Stimulated activated CD4-positive, alpha-beta T cell treated with anti-CD3 and anti-CD28 coated beads, Interleukin-15, amount 100 ng/mL, for 1 hour (primary cell): Measurements from ENCODE around the gene ANKFY1.
"Not testable (repeated sequence)": the region's sequence is repeated elsewhere in the genome, so short reads cannot be mapped to it uniquely, and the experiment has no call there.

ENCODE experiments used
- DNase-seq, 2 donors: peaks; one replicate each; pipeline ENCODE4 v3.0.0-alpha.2; 2020; ENCODE audit warnings: low read depth in 1 of 2, low spot score in 1 of 2

Gene ANKFY1

DNA sequence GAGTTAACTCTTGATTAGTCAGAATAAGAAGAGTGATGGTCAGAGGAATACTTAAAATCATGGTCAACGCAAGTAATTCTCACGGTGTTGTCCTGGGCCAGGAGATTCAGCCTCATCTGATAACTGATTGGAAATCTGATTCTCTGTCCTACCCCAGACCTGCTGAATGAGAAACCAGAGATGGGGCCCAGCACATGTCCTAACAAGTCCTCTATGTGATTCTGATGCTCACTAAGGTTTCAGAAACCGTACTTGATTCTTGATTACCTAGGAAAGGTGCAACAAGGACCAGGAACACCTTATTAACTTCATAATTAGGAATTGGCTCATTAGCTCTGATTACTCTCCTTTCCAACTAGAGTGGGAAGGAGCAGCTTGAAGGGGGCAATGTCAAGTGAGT lies 44.5 kb downstream of the ANKFY1 start:
- DNase-seq = no peak

DNA sequence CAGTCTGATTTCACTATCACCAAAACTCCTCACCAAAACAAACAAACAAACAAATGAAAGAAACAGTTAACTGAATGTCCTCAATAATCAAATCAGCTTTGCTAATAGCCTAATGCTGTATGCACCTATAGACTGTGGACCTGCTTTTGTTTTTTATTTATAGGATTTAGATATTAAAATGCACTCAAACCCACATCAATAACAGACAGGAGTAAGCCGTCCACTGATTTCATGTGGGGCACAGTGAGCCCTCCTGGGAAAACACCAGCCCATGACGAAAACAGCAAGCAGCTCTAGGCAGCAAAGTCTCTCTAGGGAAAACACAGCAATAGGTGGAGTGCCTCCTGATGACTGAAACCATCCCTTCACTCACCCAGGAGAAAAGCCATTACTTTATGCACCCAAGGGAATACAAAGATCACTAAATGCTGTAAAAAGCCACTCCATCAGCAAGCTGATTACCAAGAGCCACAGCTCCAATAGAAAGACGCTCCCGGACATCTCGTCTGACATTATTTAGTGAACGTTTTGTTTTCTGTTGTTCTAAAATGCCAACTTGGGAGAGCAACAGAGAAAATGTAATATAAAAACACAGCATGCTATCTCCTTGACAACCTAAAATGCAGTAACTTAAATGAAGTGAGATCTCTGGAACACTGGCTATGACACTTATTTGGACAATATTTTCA lies 47.8 kb downstream of the ANKFY1 start:
- DNase-seq = no peak

DNA sequence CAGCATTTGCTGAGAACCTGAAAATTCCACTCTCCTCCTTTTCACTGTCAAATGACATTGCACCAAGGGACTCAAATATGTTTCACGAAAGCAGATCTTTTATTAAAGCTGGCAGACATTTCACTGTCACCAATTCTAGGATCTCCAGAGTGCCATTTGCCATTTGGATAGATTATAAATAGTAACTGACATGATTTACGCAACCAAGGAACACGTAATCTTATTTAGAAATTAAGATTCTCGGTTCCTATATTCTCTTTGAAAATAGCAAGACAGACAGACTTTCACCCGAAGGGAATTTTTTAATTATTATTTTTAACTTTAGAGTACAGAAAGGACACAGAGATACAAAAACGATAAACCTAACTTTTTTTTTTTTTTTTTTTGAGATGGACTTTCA lies 49.6 kb downstream of the ANKFY1 start:
- DNase-seq = no peak

DNA sequence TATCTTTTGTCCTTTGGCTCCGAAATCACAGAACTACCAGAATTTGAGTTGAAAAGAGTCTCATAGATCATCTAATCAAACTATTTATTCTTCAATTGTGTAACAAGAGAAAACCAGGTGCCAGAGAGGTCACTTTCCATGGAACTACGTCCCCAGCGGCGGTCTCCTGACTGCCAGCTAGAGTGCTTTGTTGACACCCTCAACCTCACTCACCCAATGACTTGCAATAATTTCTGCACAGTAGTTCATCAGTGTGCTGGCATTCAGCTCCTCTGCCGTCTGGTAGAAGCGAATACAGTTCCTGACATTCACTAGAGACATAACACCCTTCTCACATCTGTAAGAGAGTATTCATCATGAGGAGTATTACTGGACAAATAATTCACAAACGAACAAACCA lies 54.2 kb downstream of the ANKFY1 start:
- no peak for DNase-seq

DNA sequence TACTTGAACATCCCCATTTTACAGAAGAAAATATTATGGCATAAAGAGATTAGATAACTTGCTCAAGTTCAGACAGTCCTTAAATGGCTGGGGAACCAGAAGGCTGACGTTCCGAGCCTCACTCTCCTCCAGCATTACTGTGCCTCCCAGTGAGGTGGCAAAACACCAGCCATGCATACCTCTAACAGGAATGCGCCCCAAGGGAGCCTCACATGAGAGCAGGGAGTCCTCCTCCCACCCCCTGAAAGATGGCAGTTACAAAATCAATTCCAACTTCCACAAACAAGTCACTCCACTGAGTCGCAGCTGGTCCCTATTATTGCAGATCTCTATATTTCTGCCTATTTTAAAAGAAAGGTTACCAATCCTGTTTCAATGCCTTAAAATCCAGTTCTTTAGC lies 55.5 kb downstream of the ANKFY1 start:
- DNase-seq = no peak

DNA sequence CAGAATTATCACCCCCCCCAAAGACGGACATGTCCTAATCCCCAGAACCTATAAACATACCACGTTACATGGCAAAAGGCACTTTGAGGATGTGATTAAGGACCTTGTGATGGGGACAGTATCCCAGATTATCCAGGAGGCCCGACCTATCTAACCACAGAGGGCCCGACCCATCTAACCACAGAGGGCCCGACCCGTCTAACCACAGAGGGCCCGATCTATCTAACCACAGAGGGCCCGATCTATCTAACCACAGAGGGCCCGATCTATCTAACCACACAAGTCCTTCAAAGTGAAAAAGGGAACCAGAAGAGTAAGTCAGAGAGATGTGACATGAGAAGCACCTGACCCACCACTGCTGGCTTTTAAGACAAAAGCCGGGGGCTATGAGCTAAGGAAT lies 56.8 kb downstream of the ANKFY1 start:
- no peak for DNase-seq

DNA sequence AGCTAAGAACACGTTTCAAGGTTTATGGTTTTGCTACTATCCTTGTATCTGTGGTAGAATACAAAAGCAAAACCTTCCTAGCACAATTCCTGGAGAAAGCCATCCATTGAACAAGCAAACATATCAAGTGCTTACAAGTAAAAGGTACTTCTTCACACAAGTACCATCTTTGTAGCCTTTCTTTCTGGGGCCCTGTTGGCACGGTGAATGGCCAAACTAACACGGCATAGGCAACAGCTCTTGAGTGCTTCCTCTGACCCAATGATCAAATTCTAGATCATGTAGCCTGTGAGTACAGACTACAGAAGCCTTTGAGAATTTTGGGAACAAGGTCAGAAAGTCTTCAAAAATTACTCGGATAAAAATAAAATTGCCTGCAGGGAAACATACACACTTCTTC lies 57.9 kb downstream of the ANKFY1 start:
- DNase-seq = no peak

DNA sequence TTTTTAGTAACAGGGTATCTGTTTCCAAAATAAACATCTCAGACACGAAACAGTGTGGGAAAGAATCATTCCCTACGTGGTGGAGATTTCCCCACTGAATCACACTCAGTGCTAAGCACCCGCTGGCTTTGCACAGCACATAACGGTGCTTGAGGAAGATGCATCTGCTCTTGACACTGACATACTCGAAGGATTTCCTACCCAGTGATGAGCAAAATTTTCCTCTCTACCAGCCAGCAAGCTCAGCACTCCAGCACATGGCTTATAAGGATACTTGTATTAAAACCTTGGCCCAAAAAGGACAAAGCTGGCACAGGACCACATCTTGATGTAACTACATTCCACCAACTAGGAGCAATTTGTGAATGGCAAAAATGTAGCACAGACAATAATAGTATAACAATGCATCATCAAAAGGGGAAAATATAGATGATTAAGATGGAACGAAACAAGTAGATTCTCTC lies 59.0 kb downstream of the ANKFY1 start:
- DNase-seq = no peak

DNA sequence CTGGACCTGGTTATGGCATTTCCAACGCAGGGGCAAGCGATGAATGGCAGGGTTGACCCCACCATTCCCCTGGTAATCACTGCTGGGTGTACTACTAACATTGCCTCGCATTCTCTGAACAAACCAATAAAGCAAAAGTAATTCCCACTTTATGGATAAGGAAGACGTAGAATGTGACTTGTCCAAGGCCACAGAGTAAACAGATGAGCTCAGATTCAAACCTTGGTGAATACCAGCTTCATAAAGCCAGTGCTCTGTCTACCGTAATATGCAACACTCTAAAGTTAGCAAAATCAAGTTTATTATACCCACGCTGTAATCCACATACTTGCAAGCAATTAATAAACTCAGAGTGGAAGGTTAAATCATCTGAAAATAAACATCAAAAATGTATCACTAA lies 59.6 kb downstream of the ANKFY1 start:
- DNase-seq = no peak

DNA sequence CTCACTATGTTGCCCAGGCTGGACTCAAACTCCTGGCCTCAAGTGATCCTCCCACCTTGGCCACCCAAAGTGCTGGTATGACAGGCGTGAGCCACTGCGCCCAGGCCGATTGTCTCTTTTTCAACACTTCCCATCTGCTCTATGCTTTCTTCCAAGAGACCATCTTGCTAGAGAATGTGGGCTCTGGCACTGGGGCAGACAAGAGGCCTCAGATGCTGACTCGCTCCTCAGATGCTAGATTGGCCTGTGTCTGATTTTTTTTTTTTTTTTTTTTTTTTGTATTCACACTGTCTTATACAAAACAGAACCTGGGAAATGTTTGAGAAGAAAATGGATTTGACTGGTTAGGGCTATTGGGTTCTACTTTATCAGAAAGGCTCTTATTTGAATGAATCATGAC lies 62.6 kb downstream of the ANKFY1 start:
- DNase-seq = no peak

DNA sequence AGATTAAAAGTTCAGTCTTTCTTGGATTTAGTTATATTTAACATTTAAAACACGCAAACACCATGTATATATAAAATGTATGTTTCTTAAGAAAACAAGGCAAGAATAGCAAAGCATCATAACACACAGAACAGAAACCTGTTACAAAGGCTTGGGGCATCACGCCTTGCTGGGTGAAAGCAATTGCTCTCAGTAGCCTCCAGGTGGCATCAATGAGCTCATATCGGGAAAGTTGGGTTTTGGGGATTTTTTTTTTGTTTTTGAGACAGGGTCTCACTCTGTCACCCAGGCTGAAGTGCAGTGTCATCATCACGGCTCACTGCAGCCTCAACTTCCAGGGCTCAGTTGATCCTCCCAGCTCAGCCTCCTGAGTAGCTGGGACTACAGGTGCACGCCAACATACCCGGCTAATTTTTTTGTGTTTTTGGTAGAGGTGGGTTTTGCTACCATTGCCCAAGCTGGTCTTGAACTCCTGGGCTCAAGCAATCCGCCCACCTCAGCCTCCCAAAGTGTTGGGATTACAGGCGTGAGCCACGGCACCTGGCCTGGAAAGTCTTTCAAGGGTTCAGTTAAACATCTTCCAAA lies 63.9 kb downstream of the ANKFY1 start:
- DNase-seq = no peak

DNA sequence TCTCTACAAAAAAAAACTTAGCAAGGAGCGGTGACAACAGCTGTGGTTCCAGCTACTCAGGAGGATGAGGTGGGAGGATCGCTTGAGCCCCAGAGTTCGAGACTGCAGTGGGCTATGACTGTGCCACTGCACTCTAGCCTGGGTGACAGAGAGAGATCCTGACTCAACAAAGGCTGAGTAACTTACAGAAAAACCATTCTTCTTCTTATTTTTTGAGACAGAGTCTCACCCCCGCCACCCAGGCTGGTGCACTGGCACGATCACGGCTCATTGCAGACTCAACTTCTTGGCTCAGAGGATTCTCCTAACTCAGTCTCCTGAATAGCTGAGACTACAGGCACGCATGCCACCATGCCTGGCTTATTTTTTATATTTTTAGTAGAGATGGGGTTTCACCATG lies 64.8 kb downstream of the ANKFY1 start:
- DNase-seq = no peak

DNA sequence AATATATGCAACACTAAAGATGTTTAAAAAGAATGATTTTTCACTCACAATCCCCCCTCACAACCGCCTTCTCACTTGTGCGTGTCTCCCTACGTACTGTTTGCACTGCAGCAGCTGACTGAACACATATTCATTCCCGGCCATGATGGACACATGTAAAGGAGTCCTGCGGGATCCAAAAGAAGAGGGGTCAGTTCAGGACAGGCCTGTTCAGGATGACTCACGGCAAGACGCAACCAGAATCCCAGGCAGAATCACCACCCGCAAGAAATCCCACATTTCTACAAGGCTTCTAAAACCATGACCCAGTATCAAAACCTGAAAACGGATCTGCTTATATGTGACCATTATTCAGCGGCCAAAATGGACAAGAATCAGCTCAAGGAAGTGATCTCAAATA lies 68.5 kb downstream of the ANKFY1 start:
- no peak for DNase-seq

DNA sequence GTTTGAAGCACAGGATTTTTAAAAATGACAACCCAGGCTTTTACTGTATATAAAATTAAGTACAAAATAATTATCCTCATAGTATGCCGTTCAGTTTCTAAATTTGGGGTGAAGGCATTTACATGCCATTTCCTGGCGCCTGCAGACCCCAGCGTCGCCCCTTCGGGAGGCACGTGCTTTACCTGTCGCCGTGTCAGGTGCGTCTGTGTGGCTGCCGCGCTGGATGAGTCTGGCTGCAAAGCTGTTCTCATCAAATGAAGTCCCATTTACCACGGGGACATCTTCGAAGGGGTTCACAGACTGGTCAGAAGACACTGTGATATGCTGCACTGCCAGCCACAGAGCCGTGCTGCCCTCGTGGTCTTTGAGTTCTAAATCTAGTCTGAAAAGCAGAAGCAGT lies 69.0 kb downstream of the ANKFY1 start:
- DNase-seq = no peak

DNA sequence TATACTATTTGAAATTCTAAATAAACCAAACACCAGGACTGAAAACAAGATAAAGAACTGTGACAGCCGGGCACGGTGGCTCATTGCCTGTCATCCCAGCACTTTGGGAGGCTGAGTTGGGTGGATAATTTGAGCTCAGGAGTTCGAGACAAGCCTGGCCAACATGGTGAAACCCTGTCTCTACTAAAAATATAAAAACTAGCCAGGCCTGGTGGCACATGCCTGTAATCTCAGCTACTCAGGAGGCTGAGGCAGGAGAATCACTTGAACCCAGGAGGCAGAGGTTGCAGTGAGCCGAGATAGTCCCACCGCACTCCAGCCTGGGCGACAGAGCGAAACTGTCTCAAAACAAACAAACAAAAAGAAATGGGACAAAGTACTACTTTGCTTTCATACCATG lies 73.0 kb downstream of the ANKFY1 start:
- DNase-seq = not testable (repeated sequence)

DNA sequence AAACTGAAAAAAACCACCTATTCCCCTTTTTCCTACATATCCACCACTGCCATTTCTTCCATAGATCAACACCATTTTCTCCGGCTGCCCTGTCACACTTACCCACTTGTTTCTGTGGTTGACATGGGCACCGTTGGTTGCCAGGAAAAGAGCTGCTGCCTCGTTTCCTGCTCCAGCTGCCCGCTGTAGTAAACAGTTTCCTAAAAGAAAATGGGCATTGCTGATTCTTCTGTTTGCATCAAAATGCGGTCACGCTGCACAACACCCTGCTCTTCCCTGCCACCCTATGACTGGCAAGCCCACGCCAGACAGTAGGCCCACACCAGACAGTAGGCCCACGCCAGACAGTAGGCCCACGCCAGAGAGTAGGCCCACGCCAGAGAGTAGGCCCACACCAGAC lies 74.5 kb downstream of the ANKFY1 start:
- no peak for DNase-seq

DNA sequence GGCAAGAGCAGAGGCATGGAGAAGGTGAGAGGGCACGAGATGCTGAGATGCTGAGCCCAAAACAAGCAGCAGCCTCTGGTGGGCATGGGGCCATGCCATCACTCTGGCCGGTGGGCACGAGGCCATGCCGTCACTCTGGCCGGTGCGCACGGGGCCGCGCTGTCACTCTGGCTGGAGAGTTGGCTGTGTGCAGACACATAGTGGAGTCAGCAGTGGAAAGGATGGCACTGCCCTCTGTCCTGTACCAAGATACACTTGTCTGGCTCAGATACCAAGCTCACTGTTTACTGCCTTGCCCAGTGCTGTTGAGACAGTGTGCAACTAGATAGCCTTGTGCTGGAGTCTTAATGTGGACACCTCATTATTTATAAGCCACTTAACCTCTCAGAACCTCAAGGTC lies 75.7 kb downstream of the ANKFY1 start:
- no peak for DNase-seq

DNA sequence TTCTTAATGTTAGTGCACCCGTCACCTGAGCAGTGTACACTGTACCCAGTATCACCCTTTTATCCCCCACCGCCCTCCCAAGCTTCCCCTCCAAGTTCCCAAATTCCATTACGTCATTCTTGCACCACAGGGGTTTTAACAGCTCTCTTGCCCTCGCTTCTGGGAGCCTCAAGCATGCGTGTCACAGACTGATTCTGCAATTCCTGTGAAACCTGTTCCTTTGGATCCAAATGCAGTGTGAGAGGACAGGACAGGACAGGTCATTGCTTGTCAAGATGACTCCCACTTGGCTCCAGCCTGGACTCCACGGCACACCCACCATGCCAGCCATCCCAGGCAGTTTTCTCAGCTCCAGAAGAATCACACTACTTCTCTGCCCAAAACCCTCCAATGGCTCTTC lies 76.7 kb downstream of the ANKFY1 start:
- no peak for DNase-seq

DNA sequence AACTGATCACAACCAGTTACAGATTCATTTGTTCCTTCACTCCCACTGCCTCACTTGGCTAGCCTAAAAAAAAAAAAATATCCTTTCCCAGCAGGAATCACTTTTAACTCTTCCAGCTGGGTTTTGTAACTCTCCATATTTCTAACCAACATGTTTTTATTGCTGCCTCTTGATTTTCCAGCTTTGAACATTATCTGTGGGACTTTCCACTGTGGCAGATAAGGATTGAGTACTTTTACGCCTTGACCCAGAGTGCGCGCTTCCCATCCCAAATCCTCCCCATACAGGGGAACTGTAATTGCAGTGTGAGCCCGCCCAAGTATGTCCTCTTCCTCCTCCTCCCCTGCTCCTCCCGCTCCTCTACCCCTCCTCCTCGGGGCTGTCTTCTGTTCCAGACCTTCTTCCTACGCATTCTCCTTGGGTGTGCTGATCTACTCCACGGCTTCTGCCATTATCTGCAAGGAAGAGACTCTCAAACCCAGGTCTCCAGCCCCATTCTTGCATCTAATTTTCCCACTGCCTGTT lies 77.4 kb downstream of the ANKFY1 start:
- no peak for DNase-seq

DNA sequence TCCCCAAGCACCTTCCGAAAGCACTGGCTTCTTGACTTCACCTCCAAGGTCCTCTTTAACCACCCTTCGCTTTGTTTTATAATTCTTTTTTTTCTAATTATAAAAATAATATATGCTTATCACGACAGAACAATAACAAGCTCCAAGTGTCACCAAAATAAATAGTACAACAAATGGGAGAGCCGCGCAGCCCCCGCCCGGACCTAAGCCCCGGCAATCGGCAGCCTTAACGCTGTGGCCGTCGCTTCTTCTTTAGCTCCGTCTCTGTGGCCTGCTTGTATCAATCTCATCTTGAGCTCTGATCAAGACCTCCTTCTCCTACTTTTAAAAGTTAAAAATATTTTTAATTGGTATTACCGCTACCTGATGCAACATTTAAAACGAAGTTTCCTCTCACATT lies 78.1 kb downstream of the ANKFY1 start:
- DNase-seq = no peak

DNA sequence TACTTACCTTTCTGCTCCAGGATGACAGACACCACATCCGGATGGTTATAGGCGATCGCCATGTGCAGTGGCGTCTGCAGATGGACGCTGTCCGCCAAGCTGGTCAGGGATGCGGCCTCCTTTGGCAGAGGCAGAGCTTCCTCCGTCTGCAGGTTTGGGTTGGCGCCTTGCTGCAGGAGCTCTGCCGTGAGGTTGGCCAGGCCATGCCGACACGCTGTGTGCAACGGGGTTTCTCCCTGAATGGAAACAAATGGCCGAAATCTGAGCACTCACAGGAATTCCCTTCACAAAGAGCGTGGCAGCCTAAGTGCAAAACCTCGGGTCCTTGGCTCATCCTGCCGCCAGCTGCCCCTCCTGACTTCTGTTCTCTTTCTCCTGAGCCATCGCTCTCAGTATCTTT lies 79.0 kb downstream of the ANKFY1 start:
- no peak for DNase-seq

DNA sequence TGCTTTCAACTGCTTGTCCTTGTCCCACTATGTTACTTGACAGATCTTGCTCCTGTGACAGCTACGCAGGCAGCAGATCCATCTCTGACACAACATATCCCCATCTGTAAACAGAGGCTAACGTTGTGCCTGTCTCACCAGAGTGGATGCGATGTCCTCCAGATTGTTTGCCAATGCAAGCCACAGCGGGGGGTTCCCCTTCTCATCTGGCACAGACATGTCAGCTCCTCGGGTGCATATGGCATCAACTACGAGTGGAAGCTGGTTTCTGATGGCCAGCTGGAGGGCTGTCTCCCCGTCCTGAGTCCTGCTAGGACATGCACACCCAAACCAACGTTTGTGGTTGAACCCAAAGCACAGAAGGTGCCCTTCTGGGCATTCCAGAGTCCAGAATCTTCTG lies 81.7 kb downstream of the ANKFY1 start:
- DNase-seq = no peak

DNA sequence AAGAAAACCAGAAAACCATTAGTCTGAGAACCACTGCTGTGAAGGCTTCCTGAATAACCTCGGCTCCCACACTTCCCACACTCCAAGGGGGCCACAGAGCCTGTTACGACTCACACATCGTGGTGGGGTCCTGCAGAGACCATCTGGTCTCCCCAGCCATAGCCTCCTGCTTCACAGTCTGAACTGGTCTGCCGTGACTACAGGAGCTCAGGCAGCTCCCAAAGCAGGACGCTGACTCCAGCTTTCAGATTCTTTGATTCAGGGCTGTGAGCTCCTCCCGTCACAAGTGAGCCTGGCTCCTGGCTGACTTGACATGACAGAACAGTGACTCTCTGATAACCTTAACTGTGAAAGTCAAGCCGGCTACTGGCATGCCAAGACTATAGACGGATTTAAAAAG lies 83.0 kb downstream of the ANKFY1 start:
- no peak for DNase-seq
